Ectodermal cell (in vitro differentiated cells): ENCODE measurements around the gene FNDC3B.
"Not testable (repeated sequence)": the region's sequence is repeated elsewhere in the genome, so short reads cannot be mapped to it uniquely, and the experiment has no call there.

Experiments
- H3K27ac ChIP-seq: 2 replicates; pipeline ENCODE4 v1.7.0; 2013; ENCODE audit warnings: mild to moderate bottlenecking, low read depth, low read length; ENCODE audit not compliant: insufficient read depth, poor library complexity, severe bottlenecking
- H3K27me3 ChIP-seq: 2 replicates; pipeline ENCODE4 v1.7.0; 2013; ENCODE audit warnings: mild to moderate bottlenecking, low read length; ENCODE audit not compliant: insufficient read depth, control insufficient read depth, poor library complexity, severe bottlenecking
- H3K36me3 ChIP-seq: one replicate; pipeline ENCODE4 v1.7.0; 2013; ENCODE audit warnings: low read length; ENCODE audit not compliant: control insufficient read depth, insufficient read depth
- H3K4me1 ChIP-seq: one replicate; pipeline ENCODE4 v1.7.0; 2013; ENCODE audit warnings: low read length; ENCODE audit not compliant: control insufficient read depth, insufficient read depth
- H3K4me3 ChIP-seq: 2 replicates; pipeline ENCODE4 v1.7.0; 2013; ENCODE audit warnings: low read depth, low read length, control low read depth; ENCODE audit not compliant: insufficient read depth
- H3K9me3 ChIP-seq: 2 replicates; pipeline ENCODE4 v1.7.0; 2013; ENCODE audit warnings: mild to moderate bottlenecking, low read length, moderate library complexity; ENCODE audit not compliant: control insufficient read depth
- WGBS, 2 experiments: methylation state at CpG; one replicate each; pipeline ENCODE4 v1.1.7; 2013; ENCODE audit warnings: missing lambda C conversion rate in 2 of 2; 5-methylcytosine and 5-hydroxymethylcytosine counted together

Gene FNDC3B

DNA sequence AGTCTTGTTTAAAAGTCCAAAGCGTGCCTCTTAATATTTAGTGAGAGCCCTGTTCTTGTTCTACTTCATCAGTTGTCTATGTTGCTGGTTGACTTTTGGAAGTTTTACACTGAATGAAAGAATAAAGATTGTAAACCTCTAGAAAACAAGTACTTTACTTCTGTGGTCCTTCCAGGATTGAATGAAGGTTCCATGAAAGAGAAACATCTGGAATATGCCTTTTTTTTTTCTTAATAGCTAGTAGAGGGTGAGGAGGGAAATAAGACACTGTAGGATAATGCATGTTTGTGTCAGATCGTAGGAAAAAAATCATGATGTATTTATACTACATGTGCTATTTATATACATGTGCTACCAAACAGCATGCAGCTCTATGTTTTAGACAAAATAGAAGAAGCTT is 205.9 kb downstream of the FNDC3B start:
- no peak overlapping the region for H3K27ac ChIP-seq
- no peaks in the 10 kb centered on the region for H3K4me1 ChIP-seq
- H3K9me3 ChIP-seq: peaks cover 3% of the 10 kb centered on the region
- peaks cover 15% of the 10 kb centered on the region for H3K36me3 ChIP-seq
- H3K4me3 ChIP-seq: no peak overlapping the region
- H3K27me3 ChIP-seq: no peaks in the 10 kb centered on the region
- 100% methylated on average over 1 of the region's 2 CpGs for WGBS, 2 experiments

DNA sequence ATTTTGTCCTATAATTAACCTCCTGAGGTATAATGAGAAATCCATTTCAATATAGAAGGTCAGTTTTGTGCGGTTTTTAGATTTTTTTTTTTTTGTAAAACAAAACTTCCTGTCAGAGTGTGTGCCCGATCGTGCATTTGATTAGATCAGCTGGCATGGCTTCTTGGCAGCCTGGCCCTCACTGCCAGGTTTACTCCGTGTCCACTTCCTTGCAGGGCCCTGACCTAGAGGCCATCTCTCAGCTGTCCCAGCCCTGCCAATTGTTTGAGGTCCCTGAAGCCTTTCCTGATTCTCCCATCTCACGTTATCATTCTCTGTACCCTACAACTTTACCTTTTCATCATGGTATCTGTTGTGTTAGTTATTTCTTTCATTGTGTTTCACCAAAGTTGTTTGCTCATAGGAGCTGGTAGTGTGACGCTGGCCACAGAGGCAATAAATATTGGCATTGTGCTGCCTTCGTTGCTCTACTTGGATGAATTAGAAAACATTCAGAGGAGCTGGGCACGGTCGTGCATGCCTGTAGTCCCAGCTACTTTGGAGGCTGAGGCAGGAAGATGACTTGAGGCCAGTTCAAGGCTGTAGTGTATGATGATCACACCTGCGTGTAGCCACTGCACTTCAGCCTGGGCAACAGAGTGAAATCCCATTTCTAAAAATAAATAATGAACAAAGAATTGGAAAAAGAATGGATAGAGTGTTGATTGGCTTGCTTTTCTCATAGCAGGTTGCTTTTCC is 206.9 kb downstream of the FNDC3B start:
- H3K4me1 ChIP-seq: no peaks in the 10 kb centered on the region
- H3K27ac ChIP-seq: no peak overlapping the region
- H3K36me3 ChIP-seq: peaks cover 11% of the 10 kb centered on the region
- peaks cover 3% of the 10 kb centered on the region for H3K9me3 ChIP-seq
- no peaks in the 10 kb centered on the region for H3K27me3 ChIP-seq
- H3K4me3 ChIP-seq: no peak overlapping the region
- WGBS, 2 experiments: 93 to 94% methylated on average over 9 to 10 of the region's 10 CpGs

DNA sequence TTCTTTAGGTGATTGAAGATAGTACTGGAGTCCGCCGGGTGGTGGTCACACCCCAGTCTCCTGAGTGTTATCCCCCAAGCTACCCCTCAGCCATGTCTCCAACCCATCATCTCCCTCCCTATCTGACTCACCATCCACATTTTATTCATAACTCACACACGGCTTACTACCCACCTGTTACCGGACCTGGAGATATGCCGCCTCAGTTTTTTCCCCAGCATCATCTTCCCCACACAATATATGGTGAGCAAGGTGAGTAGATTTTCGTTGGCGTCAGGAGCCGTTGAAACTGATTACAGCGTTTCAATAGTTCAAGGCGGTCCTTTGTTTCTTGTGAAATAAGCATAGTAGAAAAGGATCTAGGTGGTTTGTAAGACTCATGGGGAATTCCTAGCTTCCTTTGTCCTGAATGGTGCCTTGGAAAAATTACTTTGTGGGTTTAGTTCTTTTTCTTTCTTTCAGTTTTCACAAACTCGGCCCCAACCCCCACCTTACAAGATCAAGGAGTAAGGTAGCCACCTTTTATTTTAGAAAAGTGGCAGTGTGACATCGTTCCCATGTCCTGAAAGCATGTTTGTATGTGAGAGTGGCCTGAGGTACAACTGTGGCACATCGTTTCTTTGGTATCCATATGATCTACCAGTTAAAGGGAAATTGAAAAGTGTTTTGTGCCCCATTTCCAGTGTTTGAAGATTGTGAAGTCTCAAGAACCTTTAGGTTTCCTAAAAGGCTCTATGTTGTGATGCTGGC is 208.3 kb downstream of the FNDC3B start:
- H3K4me3 ChIP-seq: no peak overlapping the region
- H3K4me1 ChIP-seq: no peaks in the 10 kb centered on the region
- H3K36me3 ChIP-seq: no peaks in the 10 kb centered on the region
- whole genome bisulfite sequencing, 2 experiments: 87 to 88% methylated on average over 12 to 13 of the region's 13 CpGs
- H3K27ac ChIP-seq: no peak overlapping the region
- no peaks in the 10 kb centered on the region for H3K27me3 ChIP-seq
- H3K9me3 ChIP-seq: peaks cover 3% of the 10 kb centered on the region

GRCh38 chr3:172249039-172249438 is 209.7 kb downstream of the FNDC3B start:
- WGBS, 2 experiments: 100% methylated on average over 1 of the region's 1 CpG; no CpG with 5 or more reads in 1 of the 2 experiments
- H3K27me3 ChIP-seq: no peaks in the 10 kb centered on the region
- H3K9me3 ChIP-seq: no peaks in the 10 kb centered on the region
- H3K36me3 ChIP-seq: no peaks in the 10 kb centered on the region
- H3K4me3 ChIP-seq: no peak overlapping the region
- no peaks in the 10 kb centered on the region for H3K4me1 ChIP-seq
- no peak overlapping the region for H3K27ac ChIP-seq

DNA sequence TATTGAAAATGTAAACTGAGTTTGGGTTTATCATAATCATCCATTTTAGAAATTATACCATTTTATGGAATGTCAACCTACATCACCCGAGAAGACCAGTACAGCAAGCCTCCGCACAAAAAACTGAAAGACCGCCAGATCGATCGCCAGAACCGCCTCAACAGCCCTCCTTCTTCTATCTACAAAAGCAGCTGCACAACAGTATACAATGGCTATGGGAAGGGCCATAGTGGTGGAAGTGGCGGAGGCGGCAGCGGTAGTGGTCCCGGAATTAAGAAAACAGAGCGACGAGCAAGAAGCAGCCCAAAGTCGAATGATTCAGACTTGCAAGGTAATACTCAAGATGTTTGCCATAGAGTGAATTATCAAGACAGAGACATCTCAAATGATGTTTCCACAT is 211.8 kb downstream of the FNDC3B start:
- Histone ChIP-seq H3K4me1 (no peaks in the 10 kb centered on the region), H3K9me3 (no peaks in the 10 kb centered on the region), H3K36me3 (no peaks in the 10 kb centered on the region), H3K4me3 (no peak overlapping the region), H3K27ac (no peak overlapping the region), H3K27me3 (no peaks in the 10 kb centered on the region)
- 96 to 97% methylated on average over 13 of the region's 13 CpGs for WGBS, 2 experiments

- no peak overlapping the region for H3K4me3 ChIP-seq
- no peak overlapping the region for H3K27ac ChIP-seq
- no peaks in the 10 kb centered on the region for H3K27me3 ChIP-seq
- WGBS, 2 experiments: 94 to 96% methylated on average over 5 of the region's 5 CpGs
- peaks cover 4% of the 10 kb centered on the region for H3K4me1 ChIP-seq
- no peaks in the 10 kb centered on the region for H3K9me3 ChIP-seq
- H3K36me3 ChIP-seq: no peaks in the 10 kb centered on the region
Measured at GRCh38 chr3:172253200-172253599, 213.8 kb downstream of the FNDC3B start.

- H3K4me3 ChIP-seq: no peak overlapping the region
- H3K9me3 ChIP-seq: no peaks in the 10 kb centered on the region
- no peaks in the 10 kb centered on the region for H3K36me3 ChIP-seq
- 100% methylated on average over 1 of the region's 1 CpG; no CpG with 5 or more reads in 1 of the 2 experiments for WGBS, 2 experiments
- H3K27me3 ChIP-seq: no peaks in the 10 kb centered on the region
- H3K27ac ChIP-seq: no peak overlapping the region
- H3K4me1 ChIP-seq: peaks cover 13% of the 10 kb centered on the region
Measured at GRCh38 chr3:172254542-172254941, 215.2 kb downstream of the FNDC3B start.

DNA sequence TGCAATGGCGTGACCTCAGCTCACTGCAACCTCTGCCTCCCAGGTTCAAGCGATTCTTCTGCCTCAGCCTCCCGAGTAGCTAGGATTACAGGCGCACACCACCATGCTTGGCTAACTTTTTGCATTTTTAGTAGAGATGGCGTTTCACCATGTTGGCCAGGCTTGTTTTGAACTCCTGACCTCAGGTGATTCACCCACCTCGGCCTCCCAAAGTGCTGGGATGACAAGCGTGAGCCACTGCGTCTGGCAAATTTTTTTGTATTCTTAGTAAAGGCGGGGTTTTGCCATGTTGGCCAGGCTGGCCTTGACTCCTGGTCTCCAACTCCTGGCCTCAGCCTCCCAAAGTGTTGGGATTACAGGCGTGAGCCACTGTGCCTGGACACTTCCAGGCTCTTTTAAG is 215.9 kb downstream of the FNDC3B start:
- 83 to 85% methylated on average over 10 of the region's 10 CpGs for WGBS, 2 experiments
- H3K27me3 ChIP-seq, H3K9me3 ChIP-seq: not testable (repeated sequence)

DNA sequence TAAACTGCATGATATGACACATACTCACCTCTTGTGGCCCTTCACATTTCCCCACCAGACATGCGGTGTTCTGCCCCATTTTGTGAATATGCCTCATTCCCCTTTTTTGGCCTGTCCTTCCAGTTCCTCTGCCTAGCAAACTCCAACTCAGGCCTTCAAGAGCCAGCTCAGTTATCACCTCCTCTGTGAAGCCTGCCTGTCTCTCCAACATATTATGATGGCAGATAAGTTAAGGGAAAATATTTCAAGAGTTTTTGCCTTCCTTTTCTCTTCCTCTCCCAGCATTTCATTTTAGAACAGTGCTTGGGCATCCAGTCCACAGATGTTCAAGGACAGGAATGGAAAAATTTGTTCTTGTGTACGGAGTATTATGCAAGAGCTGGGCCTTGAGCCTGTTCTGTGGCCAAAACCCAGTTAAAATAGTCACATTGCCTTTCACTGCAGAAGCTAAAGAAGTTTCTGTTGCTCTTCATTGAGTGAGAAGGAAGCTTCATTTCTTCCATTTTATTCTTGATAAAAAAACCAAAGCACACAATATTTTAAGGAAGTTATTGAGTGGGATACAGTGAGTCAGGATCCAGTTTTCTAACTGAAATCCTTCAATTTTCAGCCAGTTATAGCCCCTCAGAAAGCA is 216.8 kb downstream of the FNDC3B start:
- Histone ChIP-seq H3K9me3 (no peaks in the 10 kb centered on the region), H3K27me3 (no peaks in the 10 kb centered on the region), H3K36me3 (no peaks in the 10 kb centered on the region), H3K4me3 (no peak overlapping the region), H3K4me1 (peaks cover 13% of the 10 kb centered on the region), H3K27ac (no peak overlapping the region)
- 94 to 96% methylated on average over 2 of the region's 2 CpGs for WGBS, 2 experiments

More for the DNA sequence above, 215.9 kb downstream of the FNDC3B start:
- peaks cover 13% of the 10 kb centered on the region for H3K4me1 ChIP-seq
- not testable (repeated sequence) for H3K36me3 ChIP-seq, H3K27ac ChIP-seq, H3K4me3 ChIP-seq
